ENCODE results near the gene SDCCAG8.

DNA sequence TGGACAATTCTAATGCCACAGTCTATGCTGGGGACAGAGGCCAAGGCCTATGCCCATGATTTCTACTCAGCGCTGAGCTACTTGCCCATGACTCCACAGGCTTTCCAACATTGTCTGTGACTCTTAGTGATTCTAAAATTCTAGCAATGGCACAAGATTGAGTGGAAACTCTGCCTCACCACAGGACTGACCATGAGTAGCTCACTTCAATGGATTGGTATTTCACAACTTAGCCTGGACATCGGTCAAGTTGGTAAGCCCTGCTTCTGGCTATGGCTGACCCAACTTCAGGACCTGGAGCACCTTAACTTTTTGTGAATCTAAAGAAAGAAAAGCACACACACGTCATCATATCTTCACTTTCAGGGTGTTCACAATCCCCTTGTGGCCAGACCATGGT lies 255.1 kb downstream of the SDCCAG8 start:
- TF ChIP-seq, protein P1, sequence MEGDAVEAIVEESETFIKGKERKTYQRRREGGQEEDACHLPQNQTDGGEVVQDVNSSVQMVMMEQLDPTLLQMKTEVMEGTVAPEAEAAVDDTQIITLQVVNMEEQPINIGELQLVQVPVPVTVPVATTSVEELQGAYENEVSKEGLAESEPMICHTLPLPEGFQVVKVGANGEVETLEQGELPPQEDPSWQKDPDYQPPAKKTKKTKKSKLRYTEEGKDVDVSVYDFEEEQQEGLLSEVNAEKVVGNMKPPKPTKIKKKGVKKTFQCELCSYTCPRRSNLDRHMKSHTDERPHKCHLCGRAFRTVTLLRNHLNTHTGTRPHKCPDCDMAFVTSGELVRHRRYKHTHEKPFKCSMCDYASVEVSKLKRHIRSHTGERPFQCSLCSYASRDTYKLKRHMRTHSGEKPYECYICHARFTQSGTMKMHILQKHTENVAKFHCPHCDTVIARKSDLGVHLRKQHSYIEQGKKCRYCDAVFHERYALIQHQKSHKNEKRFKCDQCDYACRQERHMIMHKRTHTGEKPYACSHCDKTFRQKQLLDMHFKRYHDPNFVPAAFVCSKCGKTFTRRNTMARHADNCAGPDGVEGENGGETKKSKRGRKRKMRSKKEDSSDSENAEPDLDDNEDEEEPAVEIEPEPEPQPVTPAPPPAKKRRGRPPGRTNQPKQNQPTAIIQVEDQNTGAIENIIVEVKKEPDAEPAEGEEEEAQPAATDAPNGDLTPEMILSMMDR (IDR thresholded peaks at IDR 0.05; ENCODE audit: low read depth, low read length, missing input control) = no peak
- TF ChIP-seq, protein P2, sequence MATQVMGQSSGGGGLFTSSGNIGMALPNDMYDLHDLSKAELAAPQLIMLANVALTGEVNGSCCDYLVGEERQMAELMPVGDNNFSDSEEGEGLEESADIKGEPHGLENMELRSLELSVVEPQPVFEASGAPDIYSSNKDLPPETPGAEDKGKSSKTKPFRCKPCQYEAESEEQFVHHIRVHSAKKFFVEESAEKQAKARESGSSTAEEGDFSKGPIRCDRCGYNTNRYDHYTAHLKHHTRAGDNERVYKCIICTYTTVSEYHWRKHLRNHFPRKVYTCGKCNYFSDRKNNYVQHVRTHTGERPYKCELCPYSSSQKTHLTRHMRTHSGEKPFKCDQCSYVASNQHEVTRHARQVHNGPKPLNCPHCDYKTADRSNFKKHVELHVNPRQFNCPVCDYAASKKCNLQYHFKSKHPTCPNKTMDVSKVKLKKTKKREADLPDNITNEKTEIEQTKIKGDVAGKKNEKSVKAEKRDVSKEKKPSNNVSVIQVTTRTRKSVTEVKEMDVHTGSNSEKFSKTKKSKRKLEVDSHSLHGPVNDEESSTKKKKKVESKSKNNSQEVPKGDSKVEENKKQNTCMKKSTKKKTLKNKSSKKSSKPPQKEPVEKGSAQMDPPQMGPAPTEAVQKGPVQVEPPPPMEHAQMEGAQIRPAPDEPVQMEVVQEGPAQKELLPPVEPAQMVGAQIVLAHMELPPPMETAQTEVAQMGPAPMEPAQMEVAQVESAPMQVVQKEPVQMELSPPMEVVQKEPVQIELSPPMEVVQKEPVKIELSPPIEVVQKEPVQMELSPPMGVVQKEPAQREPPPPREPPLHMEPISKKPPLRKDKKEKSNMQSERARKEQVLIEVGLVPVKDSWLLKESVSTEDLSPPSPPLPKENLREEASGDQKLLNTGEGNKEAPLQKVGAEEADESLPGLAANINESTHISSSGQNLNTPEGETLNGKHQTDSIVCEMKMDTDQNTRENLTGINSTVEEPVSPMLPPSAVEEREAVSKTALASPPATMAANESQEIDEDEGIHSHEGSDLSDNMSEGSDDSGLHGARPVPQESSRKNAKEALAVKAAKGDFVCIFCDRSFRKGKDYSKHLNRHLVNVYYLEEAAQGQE (IDR thresholded peaks at IDR 0.05) = no peak
- TF ChIP-seq YY1 (IDR thresholded peaks at IDR 0.05) (peak; percentile 47), SP1 (IDR thresholded peaks at IDR 0.05) (no peak), TAF1 (conservative IDR thresholded peaks at IDR 0.05) (no peak), RAD21 (IDR thresholded peaks at IDR 0.05) (no peak), GABPA (IDR thresholded peaks at IDR 0.05 in 1 of 2, conservative IDR thresholded peaks at IDR 0.05 in 1 of 2) (no peak), JUND (IDR thresholded peaks at IDR 0.05) (peak; percentile 82 to 97), FOXA1 (IDR thresholded peaks at IDR 0.05) (no peak)
- TF ChIP-seq, protein P3, sequence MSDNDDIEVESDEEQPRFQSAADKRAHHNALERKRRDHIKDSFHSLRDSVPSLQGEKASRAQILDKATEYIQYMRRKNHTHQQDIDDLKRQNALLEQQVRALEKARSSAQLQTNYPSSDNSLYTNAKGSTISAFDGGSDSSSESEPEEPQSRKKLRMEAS (IDR thresholded peaks at IDR 0.05) = no peak
- TF ChIP-seq, protein P4, sequence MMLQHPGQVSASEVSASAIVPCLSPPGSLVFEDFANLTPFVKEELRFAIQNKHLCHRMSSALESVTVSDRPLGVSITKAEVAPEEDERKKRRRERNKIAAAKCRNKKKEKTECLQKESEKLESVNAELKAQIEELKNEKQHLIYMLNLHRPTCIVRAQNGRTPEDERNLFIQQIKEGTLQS (IDR thresholded peaks at IDR 0.05) = no peak
